Trophoblast cell (in vitro differentiated cells and primary cell): ENCODE data around the gene C5orf52.
"Not testable (repeated sequence)": the region's sequence is repeated elsewhere in the genome, so short reads cannot be mapped to it uniquely, and the experiment has no call there.

ENCODE experiments used
- DNase-seq, 2 donors: peaks; one replicate each; pipeline ENCODE4 v3.0.0-alpha.2; 2016
- H2AFZ ChIP-seq: 2 replicates; pipeline ENCODE4 v1.6.1; 2013; ENCODE audit warnings: low read length, moderate library complexity, mild to moderate bottlenecking; ENCODE audit not compliant: insufficient read depth, poor library complexity
- H2AK5ac ChIP-seq: 2 replicates; pipeline ENCODE4 v1.6.1; 2013; ENCODE audit warnings: mild to moderate bottlenecking, low read length
- H2BK120ac ChIP-seq: 2 replicates; pipeline ENCODE4 v1.6.1; 2013; ENCODE audit warnings: low read length, mild to moderate bottlenecking, moderate library complexity; ENCODE audit not compliant: insufficient read depth, poor library complexity
- H2BK12ac ChIP-seq: 2 replicates; pipeline ENCODE4 v1.6.1; 2013; ENCODE audit warnings: mild to moderate bottlenecking, low read length, moderate library complexity
- H2BK5ac ChIP-seq: 2 replicates; pipeline ENCODE4 v1.6.1; 2013; ENCODE audit warnings: low read length, low read depth, moderate library complexity, mild to moderate bottlenecking; ENCODE audit not compliant: poor library complexity
- H3K14ac ChIP-seq: 2 replicates; pipeline ENCODE4 v1.6.1; 2013; ENCODE audit warnings: mild to moderate bottlenecking, low read length
- H3K18ac ChIP-seq: 2 replicates; pipeline ENCODE4 v1.6.1; 2013; ENCODE audit warnings: mild to moderate bottlenecking, low read length
- H3K23ac ChIP-seq: 2 replicates; pipeline ENCODE4 v1.6.1; 2013; ENCODE audit warnings: low read length
- H3K27ac ChIP-seq: 2 replicates; pipeline ENCODE4 v1.5.1; 2013; ENCODE audit warnings: low read depth, mild to moderate bottlenecking, inconsistent platforms, low read length, moderate library complexity
- H3K27me3 ChIP-seq: 2 replicates; pipeline ENCODE4 v1.6.1; 2013; ENCODE audit warnings: inconsistent platforms, mild to moderate bottlenecking, low read length, moderate library complexity; ENCODE audit not compliant: insufficient read depth
- H3K36me3 ChIP-seq, 2 experiments: 1 replicate in 1 of 2; 2 replicates in 1 of 2; pipeline ENCODE4 v1.6.1; 2013; ENCODE audit warnings: low read length in 2 of 2, mild to moderate bottlenecking in 2 of 2, moderate library complexity in 1 of 2; ENCODE audit not compliant: insufficient read depth in 2 of 2, control insufficient read depth in 1 of 2
- H3K4ac ChIP-seq: 2 replicates; pipeline ENCODE4 v1.6.1; 2013; ENCODE audit warnings: low read depth, mild to moderate bottlenecking, low read length, moderate library complexity
- H3K4me1 ChIP-seq, 2 experiments: 1 replicate in 1 of 2; 2 replicates in 1 of 2; pipeline ENCODE4 v1.6.1; 2013; ENCODE audit warnings: low read length in 2 of 2, mild to moderate bottlenecking in 2 of 2, moderate library complexity in 1 of 2; ENCODE audit not compliant: insufficient read depth in 2 of 2, control insufficient read depth in 1 of 2
- H3K4me2 ChIP-seq: 2 replicates; pipeline ENCODE4 v1.6.1; 2013; ENCODE audit warnings: inconsistent platforms, mild to moderate bottlenecking, low read length, moderate library complexity
- H3K4me3 ChIP-seq: 2 replicates; pipeline ENCODE4 v1.5.1; 2013; ENCODE audit warnings: mild to moderate bottlenecking, low read depth, low read length, inconsistent platforms
- H3K79me1 ChIP-seq: one replicate; pipeline ENCODE4 v1.6.1; 2013; ENCODE audit warnings: low read length
- H3K79me2 ChIP-seq: 2 replicates; pipeline ENCODE4 v1.6.1; 2013; ENCODE audit warnings: low read length, mild to moderate bottlenecking; ENCODE audit not compliant: control insufficient read depth, insufficient read depth, poor library complexity
- H3K9ac ChIP-seq: 2 replicates; pipeline ENCODE4 v1.6.1; 2013; ENCODE audit warnings: mild to moderate bottlenecking, low read length
- H3K9me3 ChIP-seq: 2 replicates; pipeline ENCODE4 v1.6.1; 2013; ENCODE audit warnings: low read depth, mild to moderate bottlenecking, control low read depth, inconsistent platforms, low read length; ENCODE audit not compliant: insufficient read depth
- H4K12ac ChIP-seq: 2 replicates; pipeline ENCODE4 v1.6.1; 2013; ENCODE audit warnings: low read depth, mild to moderate bottlenecking, low read length, moderate library complexity
- H4K8ac ChIP-seq: 2 replicates; pipeline ENCODE4 v1.6.1; 2013; ENCODE audit warnings: low read depth, mild to moderate bottlenecking, low read length, moderate library complexity
- H4K91ac ChIP-seq: one replicate; pipeline ENCODE4 v1.6.1; 2013; ENCODE audit warnings: low read depth, mild to moderate bottlenecking, low read length, moderate library complexity
- WGBS: extraction: QIAGEN DNeasy Blood & Tissue Kit; methylation state at CpG from one replicate; pipeline ENCODE4 v1.1.7; 2013; ENCODE audit warnings: missing lambda C conversion rate; ENCODE audit not compliant: insufficient read length, insufficient coverage; ENCODE audit errors: extremely low coverage; 5-methylcytosine and 5-hydroxymethylcytosine counted together

The C5orf52 gene

DNA sequence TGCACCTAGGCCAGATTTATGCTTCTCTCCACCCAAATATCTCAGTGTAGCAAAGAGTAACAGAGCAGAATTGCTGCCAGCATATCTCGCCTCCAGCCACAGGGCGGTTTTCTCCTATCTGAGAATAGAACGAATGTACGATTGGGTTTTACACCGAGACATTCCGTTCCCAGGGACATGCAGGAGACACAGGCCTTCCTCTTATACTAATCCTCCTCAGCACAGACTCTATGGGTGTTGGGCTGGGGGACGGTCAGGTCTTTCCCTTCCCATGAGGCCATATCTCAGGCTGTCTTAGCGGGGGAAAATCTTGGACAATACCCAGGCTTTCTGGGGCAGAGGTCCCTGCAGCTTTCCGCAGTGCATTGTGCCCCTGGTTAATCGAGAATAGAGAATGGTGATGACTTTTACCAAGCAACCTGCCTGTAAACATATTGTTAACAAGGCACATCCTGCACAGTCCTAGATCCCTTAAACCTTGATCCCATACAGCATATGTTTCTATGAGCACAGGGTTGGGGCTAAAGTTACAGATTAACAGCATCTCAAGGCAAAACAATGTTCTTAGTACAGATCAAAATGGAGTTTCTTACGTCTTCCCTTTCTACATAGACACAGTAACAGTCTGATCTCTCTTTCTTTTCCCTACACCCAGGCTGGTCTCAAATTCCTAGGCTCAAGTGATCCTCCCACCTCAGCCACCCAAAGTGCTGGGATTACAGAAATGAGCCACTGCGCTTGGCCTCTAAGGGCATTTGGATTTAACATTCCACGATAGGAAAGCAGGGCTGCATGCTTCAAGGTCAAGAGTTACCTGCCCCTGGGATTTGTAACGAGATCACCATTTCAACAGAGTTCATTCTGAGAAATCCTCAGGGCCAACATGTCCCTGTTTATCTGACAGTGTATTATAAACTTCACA, 15.2 kb downstream of the C5orf52 start:
- not testable (repeated sequence) for H3K4me2 ChIP-seq

DNA sequence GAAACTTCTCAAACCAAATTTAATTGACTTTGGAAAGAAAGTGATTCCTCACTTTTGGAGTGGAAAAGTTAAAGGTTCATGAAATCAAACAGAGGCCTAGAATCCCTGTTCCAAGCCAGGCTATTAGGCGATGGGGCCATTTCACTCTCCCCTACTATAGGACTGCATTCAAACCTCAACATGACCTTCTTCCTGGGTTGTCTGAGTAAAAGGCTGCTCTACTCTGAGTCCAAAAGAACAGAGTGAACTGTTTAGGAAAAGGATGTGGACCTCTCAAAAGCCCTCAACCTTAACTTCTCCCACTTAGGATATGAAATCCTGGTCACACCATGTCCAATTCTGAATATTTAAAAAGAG, 15.8 kb downstream of the C5orf52 start:
- WGBS, result no CpG with 5 or more reads among the region's 1 CpG
- Histone ChIP-seq H3K23ac (no peak overlapping the region), H3K4me1 (no peaks in the 10 kb centered on the region), H2BK120ac (no peak overlapping the region), H3K4ac (no peak overlapping the region), H4K12ac (no peak overlapping the region), H3K4me3 (no peak overlapping the region), H3K79me1 (no peaks in the 10 kb centered on the region), H3K27ac (no peak overlapping the region), H2BK12ac (no peak overlapping the region), H2AFZ (no peak overlapping the region), H2BK5ac (no peak overlapping the region), H3K36me3 (no peaks in the 10 kb centered on the region), H2AK5ac (no peak overlapping the region), H3K18ac (no peak overlapping the region), H4K8ac (no peak overlapping the region), H4K91ac (no peak overlapping the region), H3K14ac (no peak overlapping the region), H3K4me2 (no peak overlapping the region), H3K9me3 (peaks cover 4% of the 10 kb centered on the region), H3K9ac (no peak overlapping the region), H3K79me2 (no peaks in the 10 kb centered on the region), H3K27me3 (no peaks in the 10 kb centered on the region)
- DNase-seq, result no peak

More for the DNA sequence above, 15.2 kb downstream of the C5orf52 start:
- H3K4me3 ChIP-seq, H3K9me3 ChIP-seq, H3K27ac ChIP-seq, H3K14ac ChIP-seq, H3K9ac ChIP-seq, H2AFZ ChIP-seq, H2BK12ac ChIP-seq, H2BK5ac ChIP-seq, H3K4ac ChIP-seq, H4K12ac ChIP-seq, H2AK5ac ChIP-seq, H3K36me3 ChIP-seq, H3K23ac ChIP-seq, H4K8ac ChIP-seq, DNase-seq, H2BK120ac ChIP-seq, H3K4me1 ChIP-seq, H4K91ac ChIP-seq, H3K79me2 ChIP-seq, H3K79me1 ChIP-seq, H3K27me3 ChIP-seq, H3K18ac ChIP-seq: not testable (repeated sequence)
- whole genome bisulfite sequencing, result no CpG with 5 or more reads among the region's 14 CpGs

GRCh38 chr5:157689942-157690689, 18.8 kb downstream of the C5orf52 start:
- Histone ChIP-seq H4K8ac (no peak overlapping the region), H2BK120ac (no peak overlapping the region), H2AFZ (no peak overlapping the region), H3K4ac (no peak overlapping the region), H3K27me3 (no peaks in the 10 kb centered on the region), H4K12ac (no peak overlapping the region), H4K91ac (no peak overlapping the region), H3K79me1 (no peaks in the 10 kb centered on the region), H3K18ac (no peak overlapping the region), H3K36me3 (no peaks in the 10 kb centered on the region), H3K79me2 (no peaks in the 10 kb centered on the region), H3K9ac (no peak overlapping the region), H3K4me3 (no peak overlapping the region), H3K4me1 (no peaks in the 10 kb centered on the region), H3K4me2 (no peak overlapping the region), H2BK12ac (no peak overlapping the region), H3K14ac (no peak overlapping the region), H3K27ac (no peak overlapping the region), H2BK5ac (no peak overlapping the region), H2AK5ac (no peak overlapping the region), H3K9me3 (peaks cover 2% of the 10 kb centered on the region), H3K23ac (no peak overlapping the region)
- DNase-seq, result no peak
- WGBS, result no CpG with 5 or more reads among the region's 52 CpGs

DNA sequence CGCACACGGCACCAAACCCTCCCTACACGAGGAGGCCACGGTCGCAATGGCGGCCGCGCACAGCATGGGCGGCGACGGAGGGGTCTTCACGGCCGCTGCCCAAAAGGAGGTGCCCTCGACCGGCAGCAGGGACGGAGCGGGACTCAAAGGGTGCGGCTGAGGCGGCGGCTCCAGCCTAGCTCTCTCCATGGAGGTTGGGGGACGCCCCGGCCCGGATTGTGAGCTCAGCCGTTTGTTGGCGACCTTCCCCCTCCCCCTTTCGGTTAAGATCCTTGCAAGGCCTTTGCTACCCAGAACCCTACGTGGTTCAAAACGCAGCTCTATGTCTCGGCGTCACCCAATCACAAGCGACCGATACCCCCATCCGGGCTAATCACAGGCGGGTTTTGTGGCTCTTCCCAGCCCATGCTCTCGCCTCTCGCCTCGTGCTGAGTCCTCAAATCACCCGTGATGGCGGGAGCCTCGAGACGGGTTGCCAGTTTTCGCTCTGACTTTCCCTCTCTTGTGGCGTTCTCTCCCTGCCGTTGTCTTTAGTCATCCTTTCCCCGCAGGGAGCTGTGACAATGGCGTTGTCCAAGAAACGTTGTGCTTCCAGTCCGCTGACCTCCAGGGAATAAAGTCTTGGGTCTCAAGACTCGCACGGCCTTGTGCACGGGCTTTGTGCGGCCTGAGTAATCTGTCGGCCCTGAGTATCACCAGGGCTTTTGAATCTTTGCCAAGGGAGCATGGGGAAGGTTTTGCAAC, 19.5 kb downstream of the C5orf52 start:
- no peak overlapping the region for H3K4me2 ChIP-seq
- H3K9me3 ChIP-seq, result peaks cover 2% of the 10 kb centered on the region
- H2BK120ac ChIP-seq, result no peak overlapping the region
- H3K27ac ChIP-seq, result no peak overlapping the region
- H3K36me3 ChIP-seq, result no peaks in the 10 kb centered on the region
- no peak overlapping the region for H2AFZ ChIP-seq
- no peaks in the 10 kb centered on the region for H3K4me1 ChIP-seq
- H3K79me1 ChIP-seq, result no peaks in the 10 kb centered on the region
- no peaks in the 10 kb centered on the region for H3K79me2 ChIP-seq
- no peak overlapping the region for H2BK5ac ChIP-seq
- H3K27me3 ChIP-seq, result no peaks in the 10 kb centered on the region
- H4K91ac ChIP-seq, result no peak overlapping the region
- H3K4ac ChIP-seq, result no peak overlapping the region
- no peak overlapping the region for H2BK12ac ChIP-seq
- no peak overlapping the region for H4K12ac ChIP-seq
- H2AK5ac ChIP-seq, result no peak overlapping the region
- DNase-seq, result no peak
- H3K18ac ChIP-seq, result no peak overlapping the region
- H3K4me3 ChIP-seq, result no peak overlapping the region
- no peak overlapping the region for H3K14ac ChIP-seq
- WGBS, result no CpG with 5 or more reads among the region's 53 CpGs
- H3K23ac ChIP-seq, result no peak overlapping the region
- no peak overlapping the region for H4K8ac ChIP-seq
- no peak overlapping the region for H3K9ac ChIP-seq
